Spleen (tissue), 7 donors: ENCODE results near the gene SLC8B1.

ENCODE experiments used
- CTCF ChIP-seq, 11 experiments: fragments of 200-600 bp in 7 of 11; fragments of 450-650 bp in 4 of 11; sonication (generic) in 4 of 11; IDR thresholded peaks in 8 of 11; conservative IDR thresholded peaks in 3 of 11; 1 replicate in 7 of 11; 2 replicates in 4 of 11; pipeline versions ENCODE4 v1.4.0 to v1.8.0; 2016 to 2021; ENCODE audit warnings: antibody characterized with exemption in 11 of 11, inconsistent platforms in 4 of 11, mild to moderate bottlenecking in 1 of 11
- POLR2AphosphoS5 ChIP-seq, 3 donors: sonication (generic); formaldehyde crosslinking; IDR thresholded peaks; one replicate each; pipeline ENCODE4 v1.5.1; 2017; ENCODE audit warnings: antibody characterized with exemption in 3 of 3
- donor health status: DM: no; HTN: no; CAD: no; lungs with moderate emphysema.
- donor health status: DM: no; HTN: no; CAD: no.
- donor health status: DM: no; HTN: no; CAD: no.

DNA sequence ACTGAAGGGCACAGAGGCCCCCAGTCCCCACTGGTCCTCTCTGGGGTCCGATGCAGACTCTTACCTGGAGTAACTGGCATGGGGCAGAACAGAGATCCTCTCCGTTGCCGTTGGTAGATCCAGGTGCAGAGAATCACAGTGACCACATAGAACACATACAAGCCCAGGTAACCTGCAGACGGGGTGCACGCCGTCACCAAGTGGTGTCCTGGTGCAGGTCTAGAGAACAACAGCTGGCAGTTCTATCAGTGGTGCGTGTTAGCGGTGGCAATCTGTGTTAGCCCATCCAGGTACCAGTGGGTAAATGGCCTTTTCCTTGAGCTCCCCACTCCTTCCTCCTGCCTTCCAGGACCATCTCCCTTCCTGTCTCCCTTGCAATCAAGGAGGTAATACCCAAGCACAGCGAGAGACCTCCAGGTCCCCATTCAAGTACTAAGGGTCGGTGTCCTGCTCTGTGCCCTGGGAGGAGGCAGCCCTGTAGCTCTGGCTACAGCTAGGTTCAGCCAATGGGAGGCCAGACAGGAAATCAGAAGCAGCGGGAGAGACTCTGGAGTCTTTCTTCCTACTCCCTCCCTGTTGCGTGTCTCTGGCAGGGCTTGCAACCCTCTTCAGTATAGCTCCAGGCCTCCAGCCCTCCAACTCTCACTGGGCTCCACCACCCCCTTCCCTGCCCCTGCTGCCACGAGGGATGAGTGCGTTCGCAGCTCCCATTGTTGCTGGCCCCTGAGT lies 15.8 kb downstream of the SLC8B1 start:
- TF ChIP-seq CTCF (IDR thresholded peaks at IDR 0.05 in 8 of 11, conservative IDR thresholded peaks at IDR 0.05 in 3 of 11) (no peak), POLR2AphosphoS5 (IDR thresholded peaks at IDR 0.05) (no peak)
